HEK293 (cell line): ENCODE measurements around the gene GPR17.

Experiments used
- CTCF ChIP-seq: fragments of 450-650 bp; formaldehyde crosslinking; IDR thresholded peaks from 2 replicates; pipeline ENCODE4 v1.5.1; 2016; ENCODE audit warnings: missing biosample characterization, missing genetic modification characterization
- GLI4 ChIP-seq: fragments of 450-650 bp; formaldehyde crosslinking; IDR thresholded peaks from 2 replicates; pipeline ENCODE4 v1.5.1; 2016; ENCODE audit warnings: missing biosample characterization, missing genetic modification characterization
- HIC1 ChIP-seq: fragments of 450-650 bp; formaldehyde crosslinking; IDR thresholded peaks from 2 replicates; pipeline ENCODE4 v1.5.1; 2016; ENCODE audit warnings: missing biosample characterization, missing genetic modification characterization
- ZBTB44 ChIP-seq: fragments of 450-650 bp; IDR thresholded peaks from 2 replicates; pipeline ENCODE4 v1.5.1; 2018; ENCODE audit warnings: missing biosample characterization, mild to moderate bottlenecking, missing genetic modification characterization
- ZNF146 ChIP-seq: fragments of 450-650 bp; formaldehyde crosslinking; IDR thresholded peaks from 2 replicates; pipeline ENCODE4 v1.5.1; 2016; ENCODE audit warnings: missing biosample characterization, missing genetic modification characterization
- ZNF157 ChIP-seq: fragments of 450-650 bp; formaldehyde crosslinking; IDR thresholded peaks from 2 replicates; pipeline ENCODE4 v1.5.1; 2016; ENCODE audit warnings: missing biosample characterization, missing genetic modification characterization
- ZNF280D ChIP-seq: fragments of 450-650 bp; formaldehyde crosslinking; IDR thresholded peaks from 2 replicates; pipeline ENCODE4 v1.5.1; 2016; ENCODE audit warnings: missing biosample characterization, missing genetic modification characterization
- ZXDB ChIP-seq: fragments of 450-650 bp; formaldehyde crosslinking; IDR thresholded peaks from 2 replicates; pipeline ENCODE4 v1.5.1; 2016; ENCODE audit warnings: missing biosample characterization, missing genetic modification characterization

GRCh38 chr2:127645026-127645394, 943 bp upstream of the GPR17 start:
- TF ChIP-seq ZXDB (tag by site-specific recombination) (no peak), ZNF280D (tag by site-specific recombination) (no peak), CTCF (tag by site-specific recombination) (no peak), HIC1 (tag by site-specific recombination) (no peak), ZBTB44 (no peak), ZNF146 (no peak), GLI4 (no peak), ZNF157 (tag by site-specific recombination) (no peak)
